Measurements from ENCODE around the gene KIZ. TPM values are rescaled to one million over a fixed set of nuclear protein-coding genes. Genes with fewer than 3 reads are reported as not detected.

Gene KIZ
- total and polyA plus RNA-seq, 2 experiments from 2014 or later, result 11.0 to 55.4 TPM

DNA sequence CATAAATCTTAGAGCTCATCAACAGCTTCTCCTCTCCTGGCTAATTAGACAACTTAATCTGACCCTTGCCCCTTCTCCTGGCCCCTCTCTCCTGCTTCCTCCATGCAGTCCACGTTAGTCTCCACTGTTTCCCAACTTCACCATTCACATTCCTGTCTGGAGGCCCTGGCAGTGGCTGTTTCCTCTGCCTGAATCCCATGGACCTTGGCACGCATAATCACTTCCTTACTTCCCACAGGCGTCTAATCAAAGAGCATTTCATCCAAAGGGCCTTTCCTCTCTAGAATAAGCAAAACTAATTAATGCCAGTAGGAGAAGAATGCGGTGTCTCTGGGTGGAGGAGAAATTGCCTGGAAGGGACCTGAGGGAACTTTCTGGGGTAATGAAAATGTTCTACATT, 160.9 kb downstream of the KIZ start:
- no peak overlapping the region for H3K4me3 ChIP-seq
- TF ChIP-seq, protein P1, sequence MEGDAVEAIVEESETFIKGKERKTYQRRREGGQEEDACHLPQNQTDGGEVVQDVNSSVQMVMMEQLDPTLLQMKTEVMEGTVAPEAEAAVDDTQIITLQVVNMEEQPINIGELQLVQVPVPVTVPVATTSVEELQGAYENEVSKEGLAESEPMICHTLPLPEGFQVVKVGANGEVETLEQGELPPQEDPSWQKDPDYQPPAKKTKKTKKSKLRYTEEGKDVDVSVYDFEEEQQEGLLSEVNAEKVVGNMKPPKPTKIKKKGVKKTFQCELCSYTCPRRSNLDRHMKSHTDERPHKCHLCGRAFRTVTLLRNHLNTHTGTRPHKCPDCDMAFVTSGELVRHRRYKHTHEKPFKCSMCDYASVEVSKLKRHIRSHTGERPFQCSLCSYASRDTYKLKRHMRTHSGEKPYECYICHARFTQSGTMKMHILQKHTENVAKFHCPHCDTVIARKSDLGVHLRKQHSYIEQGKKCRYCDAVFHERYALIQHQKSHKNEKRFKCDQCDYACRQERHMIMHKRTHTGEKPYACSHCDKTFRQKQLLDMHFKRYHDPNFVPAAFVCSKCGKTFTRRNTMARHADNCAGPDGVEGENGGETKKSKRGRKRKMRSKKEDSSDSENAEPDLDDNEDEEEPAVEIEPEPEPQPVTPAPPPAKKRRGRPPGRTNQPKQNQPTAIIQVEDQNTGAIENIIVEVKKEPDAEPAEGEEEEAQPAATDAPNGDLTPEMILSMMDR (IDR thresholded peaks at IDR 0.05; ENCODE audit: low read depth, low read length), result no peak
- no peaks in the 10 kb centered on the region for H3K4me1 ChIP-seq (ENCODE audit: low read depth)
- no peaks in the 10 kb centered on the region for H3K36me3 ChIP-seq
- DNase-seq (ENCODE audit: low read depth in 1 of 2, low spot score in 1 of 2), result no peak
- no peaks in the 10 kb centered on the region for H3K9me3 ChIP-seq (ENCODE audit: low read depth)
- H3K27ac ChIP-seq, result no peak overlapping the region
- H3K27me3 ChIP-seq, result no peaks in the 10 kb centered on the region

DNA sequence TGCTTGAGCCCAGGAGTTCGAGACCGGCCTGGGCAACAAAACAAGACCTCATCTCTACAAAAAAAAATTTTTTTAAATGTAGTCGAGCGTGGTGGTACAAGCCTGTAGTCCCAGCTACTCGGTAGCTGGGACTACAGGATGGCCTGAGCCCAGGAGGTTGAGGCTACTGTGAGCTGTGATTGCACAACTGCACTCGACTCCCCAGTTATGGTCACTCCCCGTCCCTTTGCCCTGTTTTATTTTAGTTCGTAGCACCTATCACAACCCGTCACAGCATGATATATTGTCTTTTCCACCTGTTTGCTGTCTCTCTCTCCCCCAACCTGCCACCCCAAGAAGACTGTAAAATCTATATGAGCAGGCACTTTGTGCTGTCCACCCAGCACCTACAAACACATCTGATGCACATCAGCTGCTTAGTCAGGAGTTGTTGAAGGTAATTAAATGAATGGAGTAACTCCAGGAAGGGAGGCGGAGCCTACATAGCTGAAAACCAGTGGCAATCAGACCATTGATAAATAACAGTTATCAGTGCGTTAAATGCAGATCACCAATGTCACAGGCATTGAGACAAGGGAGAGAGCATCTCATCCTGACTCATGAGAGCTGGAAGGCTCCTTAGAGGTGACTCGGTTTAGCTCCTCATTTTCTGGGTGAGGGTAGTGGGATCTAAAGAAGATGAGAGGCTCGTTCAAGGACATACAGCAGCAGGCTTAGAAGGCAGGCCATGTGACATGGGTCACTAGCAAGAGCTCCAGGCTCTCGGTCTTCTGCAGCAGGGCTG, 162.9 kb downstream of the KIZ start:
- DNase-seq (ENCODE audit: low read depth in 1 of 2, low spot score in 1 of 2), result no peak
- TF ChIP-seq, protein P1 (IDR thresholded peaks at IDR 0.05; ENCODE audit: low read depth, low read length), result no peak

DNA sequence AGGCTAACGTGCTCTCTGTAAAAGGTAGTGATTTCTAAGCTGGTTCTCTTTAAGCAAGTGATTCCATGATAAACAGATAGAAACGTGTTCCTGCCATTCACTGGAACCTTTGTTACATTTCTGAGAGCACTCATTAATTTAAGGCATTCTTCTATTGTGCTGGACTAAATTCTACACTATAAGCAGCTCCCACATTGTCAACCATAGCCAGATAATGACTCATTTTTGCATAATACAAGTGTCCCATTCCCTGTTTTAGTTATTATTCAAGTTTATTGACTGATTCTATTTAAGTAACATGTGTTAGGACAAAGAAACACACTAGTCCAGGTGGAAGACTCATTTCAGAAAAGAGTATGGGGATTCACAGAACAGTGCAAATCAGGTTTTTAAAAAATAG, 163.8 kb downstream of the KIZ start:
- Histone ChIP-seq H3K4me3 (no peak overlapping the region), H3K9me3 (ENCODE audit: low read depth) (no peaks in the 10 kb centered on the region), H3K36me3 (no peaks in the 10 kb centered on the region), H3K27me3 (no peaks in the 10 kb centered on the region), H3K4me1 (ENCODE audit: low read depth) (peaks cover 2% of the 10 kb centered on the region), H3K27ac (no peak overlapping the region)
- TF ChIP-seq, protein P1 (IDR thresholded peaks at IDR 0.05; ENCODE audit: low read depth, low read length), result no peak
- DNase-seq (ENCODE audit: low read depth in 1 of 2, low spot score in 1 of 2), result no peak

More for the DNA sequence above, 162.9 kb downstream of the KIZ start:
- Histone ChIP-seq H3K4me3 (no peak overlapping the region), H3K9me3 (ENCODE audit: low read depth) (no peaks in the 10 kb centered on the region), H3K36me3 (no peaks in the 10 kb centered on the region), H3K27ac (no peak overlapping the region), H3K4me1 (ENCODE audit: low read depth) (no peaks in the 10 kb centered on the region), H3K27me3 (no peaks in the 10 kb centered on the region)

DNA sequence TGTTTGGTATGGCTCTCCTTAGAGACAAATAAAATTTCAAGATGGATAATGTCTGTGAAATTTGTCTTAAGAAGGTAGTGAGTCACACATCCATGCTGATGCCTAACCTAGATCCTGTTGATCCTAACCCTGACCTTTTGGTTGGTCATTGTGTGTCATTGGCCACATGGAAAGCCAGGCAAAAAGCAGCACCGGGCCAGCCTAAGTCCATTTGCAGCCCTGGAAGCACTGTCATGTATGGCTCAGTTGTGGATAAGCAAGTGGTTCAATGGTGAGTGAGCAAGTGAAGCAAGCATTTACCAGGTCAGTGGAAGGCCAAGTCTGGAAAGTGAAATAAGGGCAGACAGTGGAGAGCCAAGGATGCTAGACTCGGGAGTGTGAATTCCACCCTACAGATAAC, 165.1 kb downstream of the KIZ start:
- Histone ChIP-seq H3K9me3 (ENCODE audit: low read depth) (no peaks in the 10 kb centered on the region), H3K27me3 (no peaks in the 10 kb centered on the region), H3K4me3 (no peak overlapping the region), H3K27ac (no peak overlapping the region), H3K36me3 (no peaks in the 10 kb centered on the region), H3K4me1 (ENCODE audit: low read depth) (peaks cover 9% of the 10 kb centered on the region)
- no peak for DNase-seq (ENCODE audit: low read depth in 1 of 2, low spot score in 1 of 2)
- TF ChIP-seq, protein P1 (IDR thresholded peaks at IDR 0.05; ENCODE audit: low read depth, low read length), result no peak

DNA sequence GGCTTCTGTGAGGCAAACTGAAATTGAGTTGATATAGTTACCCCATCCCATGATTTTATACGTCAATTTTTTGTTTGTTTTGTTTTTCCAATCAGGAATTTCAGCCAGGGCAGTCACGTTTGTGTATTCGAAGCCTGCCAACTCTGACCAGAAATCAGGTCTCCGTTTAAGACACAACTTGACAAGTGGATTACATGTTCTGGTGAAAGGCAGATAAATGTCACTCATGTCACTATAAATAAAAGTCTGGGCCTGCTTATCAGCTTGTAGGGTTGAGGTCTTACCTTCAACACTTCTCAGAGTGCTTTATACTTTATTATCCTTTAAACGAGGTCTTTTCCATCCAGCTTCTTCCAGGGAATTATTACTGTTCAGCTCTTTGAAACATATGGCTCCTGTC, 168.9 kb downstream of the KIZ start:
- TF ChIP-seq, protein P1 (IDR thresholded peaks at IDR 0.05; ENCODE audit: low read depth, low read length), result no peak
- Histone ChIP-seq H3K27ac (no peak overlapping the region), H3K4me3 (no peak overlapping the region), H3K27me3 (peaks cover 11% of the 10 kb centered on the region), H3K36me3 (no peaks in the 10 kb centered on the region), H3K4me1 (ENCODE audit: low read depth) (peaks cover 9% of the 10 kb centered on the region), H3K9me3 (ENCODE audit: low read depth) (no peaks in the 10 kb centered on the region)
- DNase-seq (ENCODE audit: low read depth in 1 of 2, low spot score in 1 of 2), result no peak

Other genes with a start within 250 kb of the KIZ start
- not detected in 2 replicates for gene LINC00237, start 19.7 kb upstream of the KIZ start, total RNA-seq
- gene LINC00237, start 19.7 kb upstream of the KIZ start, polyA plus RNA-seq, result not detected in 2 replicates
- gene XRN2, start 177.2 kb downstream of the KIZ start, total RNA-seq, result 59.8 and 61.4 TPM in 2 replicates
- gene XRN2, start 177.2 kb downstream of the KIZ start, polyA plus RNA-seq, result 54.5 and 65.4 TPM in 2 replicates

Data from cardiac muscle cell (in vitro differentiated cells and primary cell).